Ishikawa (cell line): Measurements from ENCODE around the gene DDN.

Experiments
- CEBPB ChIP-seq: IDR thresholded peaks from 2 replicates; pipeline ENCODE4 v1.6.1; 2012
- EGR1 ChIP-seq: IDR thresholded peaks from 2 replicates; pipeline ENCODE4 v1.6.1; 2012
- EP300 ChIP-seq: IDR thresholded peaks from 2 replicates; pipeline ENCODE4 v1.6.1; 2012; ENCODE audit warnings: borderline replicate concordance
- FOXM1 ChIP-seq: IDR thresholded peaks from 2 replicates; pipeline ENCODE4 v1.6.1; 2012; ENCODE audit warnings: low read depth, borderline replicate concordance
- NFIC ChIP-seq: IDR thresholded peaks from 2 replicates; pipeline ENCODE4 v1.6.1; 2012
- RAD21 ChIP-seq: IDR thresholded peaks from 2 replicates; pipeline ENCODE4 v1.6.1; 2012; ENCODE audit warnings: low read depth
- REST ChIP-seq: IDR thresholded peaks from 2 replicates; pipeline ENCODE4 v1.6.1; 2012; ENCODE audit warnings: low read depth, mild to moderate bottlenecking
- TAF1 ChIP-seq: IDR thresholded peaks from 2 replicates; pipeline ENCODE4 v1.6.1; 2012; ENCODE audit warnings: low read depth, mild to moderate bottlenecking
- TCF12 ChIP-seq: IDR thresholded peaks from 2 replicates; pipeline ENCODE4 v1.6.1; 2012; ENCODE audit warnings: low read depth
- TEAD4 ChIP-seq: IDR thresholded peaks from 2 replicates; pipeline ENCODE4 v1.6.1; 2012
- YY1 ChIP-seq: IDR thresholded peaks from 2 replicates; pipeline ENCODE4 v1.6.1; 2012; ENCODE audit warnings: low read depth

- TF ChIP-seq CEBPB (no peak), NFIC (no peak), EP300 (no peak), REST (no peak), YY1 (no peak), RAD21 (no peak), TEAD4 (no peak), EGR1 (no peak), TCF12 (no peak), FOXM1 (no peak), TAF1 (no peak)
Observed at GRCh38 chr12:49041881-49042484, 42.8 kb upstream of the DDN start.
